ENCODE results near the gene INTS11.
"Not testable (repeated sequence)": the region's sequence is repeated elsewhere in the genome, so short reads cannot be mapped to it uniquely, and the experiment has no call there.

GRCh38 chr1:1316199-1316598, 8.3 kb downstream of the INTS11 start:
- not testable (repeated sequence) for TF ChIP-seq CTCF, POLR2A, POLR2AphosphoS5 (IDR thresholded peaks at IDR 0.05)

Measured in prostate gland (tissue), 2 donors.